Measurements from ENCODE around the gene MAP2K5.

MAP2K5 gene

GRCh38 chr15:67806536-67806935 lies 264.0 kb downstream of the MAP2K5 start:
- no peak for DNase-seq
- H3K9ac ChIP-seq (ENCODE audit: low read length): no peak overlapping the region

GRCh38 chr15:67807141-67807540 lies 264.6 kb downstream of the MAP2K5 start:
- Histone ChIP-seq H3K79me1 (ENCODE audit: low read length) (no peaks in the 10 kb centered on the region), H4K8ac (ENCODE audit: low read depth, low read length) (no peak overlapping the region), H4K5ac (ENCODE audit: low read length) (no peak overlapping the region), H2AK5ac (ENCODE audit: low read length) (no peak overlapping the region), H2BK5ac (ENCODE audit: low read length) (no peak overlapping the region), H3K27me3 (ENCODE audit: insufficient read depth, low read length, poor library complexity) (no peaks in the 10 kb centered on the region), H3K79me2 (ENCODE audit: control insufficient read depth, insufficient read depth, low read length) (no peaks in the 10 kb centered on the region), H3K18ac (ENCODE audit: low read length) (no peak overlapping the region), H2BK120ac (ENCODE audit: low read depth, low read length) (no peak overlapping the region), H3K4me3 (ENCODE audit: low read length) (no peak overlapping the region), H3K23ac (ENCODE audit: low read length) (no peak overlapping the region), H3K36me3 (ENCODE audit: control insufficient read depth, insufficient read depth, low read length) (no peaks in the 10 kb centered on the region), H3K9ac (ENCODE audit: low read length) (no peak overlapping the region), H3K27ac (ENCODE audit: low read depth, low read length) (no peak overlapping the region), H2BK15ac (replicated peaks; ENCODE audit: low read depth) (no peak overlapping the region), H3K4me2 (ENCODE audit: low read length) (no peak overlapping the region), H3K4ac (ENCODE audit: low read depth, low read length) (no peak overlapping the region), H3K4me1 (ENCODE audit: control insufficient read depth, low read depth, low read length) (peaks cover 6% of the 10 kb centered on the region), H3K56ac (ENCODE audit: low read length) (no peak overlapping the region)
- no peak for DNase-seq
- no CpG with 5 or more reads among the region's 5 CpGs for WGBS (ENCODE audit: extremely low coverage, insufficient coverage, low lambda C conversion rate)

More at GRCh38 chr15:67806536-67806935, 264.0 kb downstream of the MAP2K5 start:
- peaks cover 6% of the 10 kb centered on the region for H3K4me1 ChIP-seq (ENCODE audit: control insufficient read depth, low read depth, low read length)
- WGBS (ENCODE audit: extremely low coverage, insufficient coverage, low lambda C conversion rate): no CpG with 5 or more reads among the region's 18 CpGs
- H3K18ac ChIP-seq (ENCODE audit: low read length): no peak overlapping the region
- no peak overlapping the region for H3K27ac ChIP-seq (ENCODE audit: low read depth, low read length)
- H3K4me2 ChIP-seq (ENCODE audit: low read length): no peak overlapping the region
- H3K27me3 ChIP-seq (ENCODE audit: insufficient read depth, low read length, poor library complexity): no peaks in the 10 kb centered on the region
- H2BK120ac ChIP-seq (ENCODE audit: low read depth, low read length): no peak overlapping the region
- H4K8ac ChIP-seq (ENCODE audit: low read depth, low read length): no peak overlapping the region
- H2BK5ac ChIP-seq (ENCODE audit: low read length): no peak overlapping the region
- H2AK5ac ChIP-seq (ENCODE audit: low read length): no peak overlapping the region
- no peak overlapping the region for H4K5ac ChIP-seq (ENCODE audit: low read length)
- no peaks in the 10 kb centered on the region for H3K79me1 ChIP-seq (ENCODE audit: low read length)
- H3K23ac ChIP-seq (ENCODE audit: low read length): no peak overlapping the region
- H3K36me3 ChIP-seq (ENCODE audit: control insufficient read depth, insufficient read depth, low read length): no peaks in the 10 kb centered on the region
- no peak overlapping the region for H3K56ac ChIP-seq (ENCODE audit: low read length)
- no peak overlapping the region for H3K4ac ChIP-seq (ENCODE audit: low read depth, low read length)
- no peak overlapping the region for H2BK15ac ChIP-seq (replicated peaks; ENCODE audit: low read depth)
- no peaks in the 10 kb centered on the region for H3K79me2 ChIP-seq (ENCODE audit: control insufficient read depth, insufficient read depth, low read length)
- no peak overlapping the region for H3K4me3 ChIP-seq (ENCODE audit: low read length)

GRCh38 chr15:67807836-67808235 lies 265.3 kb downstream of the MAP2K5 start:
- Histone ChIP-seq H4K8ac (ENCODE audit: low read depth, low read length) (no peak overlapping the region), H2BK5ac (ENCODE audit: low read length) (no peak overlapping the region), H4K5ac (ENCODE audit: low read length) (no peak overlapping the region), H2BK120ac (ENCODE audit: low read depth, low read length) (no peak overlapping the region), H3K27me3 (ENCODE audit: insufficient read depth, low read length, poor library complexity) (no peaks in the 10 kb centered on the region), H3K9ac (ENCODE audit: low read length) (no peak overlapping the region), H3K4me2 (ENCODE audit: low read length) (no peak overlapping the region), H3K4me1 (ENCODE audit: control insufficient read depth, low read depth, low read length) (peaks cover 6% of the 10 kb centered on the region), H3K36me3 (ENCODE audit: control insufficient read depth, insufficient read depth, low read length) (no peaks in the 10 kb centered on the region), H3K79me2 (ENCODE audit: control insufficient read depth, insufficient read depth, low read length) (no peaks in the 10 kb centered on the region), H3K4me3 (ENCODE audit: low read length) (no peak overlapping the region), H3K23ac (ENCODE audit: low read length) (no peak overlapping the region), H3K18ac (ENCODE audit: low read length) (no peak overlapping the region), H3K4ac (ENCODE audit: low read depth, low read length) (no peak overlapping the region), H2AK5ac (ENCODE audit: low read length) (no peak overlapping the region), H3K56ac (ENCODE audit: low read length) (no peak overlapping the region), H3K79me1 (ENCODE audit: low read length) (no peaks in the 10 kb centered on the region), H2BK15ac (replicated peaks; ENCODE audit: low read depth) (no peak overlapping the region), H3K27ac (ENCODE audit: low read depth, low read length) (no peak overlapping the region)
- DNase-seq: no peak
- WGBS (ENCODE audit: extremely low coverage, insufficient coverage, low lambda C conversion rate): no CpG with 5 or more reads among the region's 7 CpGs

- Histone ChIP-seq H3K18ac (ENCODE audit: low read length) (no peak overlapping the region), H3K27ac (ENCODE audit: low read depth, low read length) (no peak overlapping the region), H3K79me2 (ENCODE audit: control insufficient read depth, insufficient read depth, low read length) (no peaks in the 10 kb centered on the region), H3K4me1 (ENCODE audit: control insufficient read depth, low read depth, low read length) (peaks cover 6% of the 10 kb centered on the region), H2AK5ac (ENCODE audit: low read length) (no peak overlapping the region), H3K27me3 (ENCODE audit: insufficient read depth, low read length, poor library complexity) (no peaks in the 10 kb centered on the region), H2BK120ac (ENCODE audit: low read depth, low read length) (no peak overlapping the region), H3K4ac (ENCODE audit: low read depth, low read length) (no peak overlapping the region), H3K79me1 (ENCODE audit: low read length) (no peaks in the 10 kb centered on the region), H3K36me3 (ENCODE audit: control insufficient read depth, insufficient read depth, low read length) (no peaks in the 10 kb centered on the region), H2BK15ac (replicated peaks; ENCODE audit: low read depth) (no peak overlapping the region), H4K8ac (ENCODE audit: low read depth, low read length) (no peak overlapping the region), H3K4me3 (ENCODE audit: low read length) (no peak overlapping the region), H4K5ac (ENCODE audit: low read length) (no peak overlapping the region), H3K9ac (ENCODE audit: low read length) (no peak overlapping the region), H2BK5ac (ENCODE audit: low read length) (no peak overlapping the region), H3K4me2 (ENCODE audit: low read length) (no peak overlapping the region), H3K23ac (ENCODE audit: low read length) (no peak overlapping the region), H3K56ac (ENCODE audit: low read length) (no peak overlapping the region)
- WGBS (ENCODE audit: extremely low coverage, insufficient coverage, low lambda C conversion rate): no CpG with 5 or more reads among the region's 7 CpGs
- DNase-seq: no peak
Measured at GRCh38 chr15:67808821-67809220, 266.3 kb downstream of the MAP2K5 start.

GRCh38 chr15:67809441-67809840 lies 266.9 kb downstream of the MAP2K5 start:
- H3K56ac ChIP-seq (ENCODE audit: low read length): no peak overlapping the region
- no peak overlapping the region for H2BK5ac ChIP-seq (ENCODE audit: low read length)
- peaks cover 6% of the 10 kb centered on the region for H3K4me1 ChIP-seq (ENCODE audit: control insufficient read depth, low read depth, low read length)
- no peaks in the 10 kb centered on the region for H3K79me1 ChIP-seq (ENCODE audit: low read length)
- H4K5ac ChIP-seq (ENCODE audit: low read length): no peak overlapping the region
- no peak overlapping the region for H2BK120ac ChIP-seq (ENCODE audit: low read depth, low read length)
- no peak overlapping the region for H2AK5ac ChIP-seq (ENCODE audit: low read length)
- H4K8ac ChIP-seq (ENCODE audit: low read depth, low read length): no peak overlapping the region
- no peak overlapping the region for H3K23ac ChIP-seq (ENCODE audit: low read length)
- no peaks in the 10 kb centered on the region for H3K79me2 ChIP-seq (ENCODE audit: control insufficient read depth, insufficient read depth, low read length)
- no CpG with 5 or more reads among the region's 5 CpGs for WGBS (ENCODE audit: extremely low coverage, insufficient coverage, low lambda C conversion rate)
- no peak overlapping the region for H3K18ac ChIP-seq (ENCODE audit: low read length)
- H3K36me3 ChIP-seq (ENCODE audit: control insufficient read depth, insufficient read depth, low read length): no peaks in the 10 kb centered on the region
- no peak for DNase-seq
- H2BK15ac ChIP-seq (replicated peaks; ENCODE audit: low read depth): no peak overlapping the region
- H3K4me3 ChIP-seq (ENCODE audit: low read length): no peak overlapping the region
- no peak overlapping the region for H3K4ac ChIP-seq (ENCODE audit: low read depth, low read length)
- H3K9ac ChIP-seq (ENCODE audit: low read length): no peak overlapping the region
- no peak overlapping the region for H3K4me2 ChIP-seq (ENCODE audit: low read length)
- H3K27ac ChIP-seq (ENCODE audit: low read depth, low read length): no peak overlapping the region
- H3K27me3 ChIP-seq (ENCODE audit: insufficient read depth, low read length, poor library complexity): no peaks in the 10 kb centered on the region

GRCh38 chr15:67809866-67810265 lies 267.4 kb downstream of the MAP2K5 start:
- Histone ChIP-seq H2AK5ac (ENCODE audit: low read length) (no peak overlapping the region), H3K18ac (ENCODE audit: low read length) (no peak overlapping the region), H3K79me2 (ENCODE audit: control insufficient read depth, insufficient read depth, low read length) (no peaks in the 10 kb centered on the region), H2BK5ac (ENCODE audit: low read length) (no peak overlapping the region), H2BK120ac (ENCODE audit: low read depth, low read length) (no peak overlapping the region), H3K23ac (ENCODE audit: low read length) (no peak overlapping the region), H3K27me3 (ENCODE audit: insufficient read depth, low read length, poor library complexity) (no peaks in the 10 kb centered on the region), H3K4ac (ENCODE audit: low read depth, low read length) (no peak overlapping the region), H3K4me2 (ENCODE audit: low read length) (no peak overlapping the region), H3K27ac (ENCODE audit: low read depth, low read length) (no peak overlapping the region), H4K8ac (ENCODE audit: low read depth, low read length) (no peak overlapping the region), H3K79me1 (ENCODE audit: low read length) (no peaks in the 10 kb centered on the region), H2BK15ac (replicated peaks; ENCODE audit: low read depth) (no peak overlapping the region), H3K4me1 (ENCODE audit: control insufficient read depth, low read depth, low read length) (peaks cover 2% of the 10 kb centered on the region), H3K56ac (ENCODE audit: low read length) (no peak overlapping the region), H3K36me3 (ENCODE audit: control insufficient read depth, insufficient read depth, low read length) (no peaks in the 10 kb centered on the region), H3K4me3 (ENCODE audit: low read length) (no peak overlapping the region), H4K5ac (ENCODE audit: low read length) (no peak overlapping the region), H3K9ac (ENCODE audit: low read length) (no peak overlapping the region)
- no peak for DNase-seq
- WGBS (ENCODE audit: extremely low coverage, insufficient coverage, low lambda C conversion rate): no CpG with 5 or more reads among the region's 6 CpGs
